GM12865 (cell line): ENCODE results near the gene KASH5.

Experiments
- DNase-seq: peaks from one replicate; pipeline ENCODE4 v3.0.0; 2010; ENCODE audit warnings: low read depth
- H3K4me3 ChIP-seq: 2 replicates; pipeline ENCODE4 v1.5.1; 2011; ENCODE audit warnings: mild to moderate bottlenecking, low read depth, low read length, control low read depth
- TF ChIP-seq, protein P1 (sequence below): IDR thresholded peaks from 2 replicates; pipeline ENCODE4 v1.5.1; 2011; ENCODE audit warnings: low read length, control low read depth, low read depth, inconsistent platforms; ENCODE audit not compliant: insufficient read depth; ENCODE audit errors: missing control alignments

KASH5 gene

DNA sequence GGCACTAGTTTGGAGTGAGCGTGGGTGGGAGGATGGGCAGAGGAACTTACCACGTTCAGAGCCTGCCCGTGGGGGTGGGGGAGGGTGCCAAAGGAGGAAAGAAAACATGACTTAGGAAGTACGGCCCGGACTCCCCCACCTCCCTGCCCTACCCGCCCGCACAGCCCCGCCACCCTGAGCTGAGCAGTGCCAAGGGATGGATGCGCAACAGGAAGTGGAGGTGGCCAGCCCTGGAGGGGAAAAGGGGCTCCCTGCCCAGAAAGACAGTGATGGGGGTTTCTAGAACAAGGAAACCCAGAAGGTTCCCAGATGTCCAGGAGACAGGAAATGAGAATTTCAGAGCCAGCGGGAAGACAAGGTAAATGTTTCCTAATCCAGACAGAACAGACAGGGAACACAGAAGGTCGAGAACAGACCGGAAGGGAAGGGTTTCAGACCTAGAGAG lies 32.1 kb upstream of the KASH5 start:
- no peak overlapping the region for H3K4me3 ChIP-seq
- TF ChIP-seq, protein P1, sequence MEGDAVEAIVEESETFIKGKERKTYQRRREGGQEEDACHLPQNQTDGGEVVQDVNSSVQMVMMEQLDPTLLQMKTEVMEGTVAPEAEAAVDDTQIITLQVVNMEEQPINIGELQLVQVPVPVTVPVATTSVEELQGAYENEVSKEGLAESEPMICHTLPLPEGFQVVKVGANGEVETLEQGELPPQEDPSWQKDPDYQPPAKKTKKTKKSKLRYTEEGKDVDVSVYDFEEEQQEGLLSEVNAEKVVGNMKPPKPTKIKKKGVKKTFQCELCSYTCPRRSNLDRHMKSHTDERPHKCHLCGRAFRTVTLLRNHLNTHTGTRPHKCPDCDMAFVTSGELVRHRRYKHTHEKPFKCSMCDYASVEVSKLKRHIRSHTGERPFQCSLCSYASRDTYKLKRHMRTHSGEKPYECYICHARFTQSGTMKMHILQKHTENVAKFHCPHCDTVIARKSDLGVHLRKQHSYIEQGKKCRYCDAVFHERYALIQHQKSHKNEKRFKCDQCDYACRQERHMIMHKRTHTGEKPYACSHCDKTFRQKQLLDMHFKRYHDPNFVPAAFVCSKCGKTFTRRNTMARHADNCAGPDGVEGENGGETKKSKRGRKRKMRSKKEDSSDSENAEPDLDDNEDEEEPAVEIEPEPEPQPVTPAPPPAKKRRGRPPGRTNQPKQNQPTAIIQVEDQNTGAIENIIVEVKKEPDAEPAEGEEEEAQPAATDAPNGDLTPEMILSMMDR: no peak
- no peak for DNase-seq

DNA sequence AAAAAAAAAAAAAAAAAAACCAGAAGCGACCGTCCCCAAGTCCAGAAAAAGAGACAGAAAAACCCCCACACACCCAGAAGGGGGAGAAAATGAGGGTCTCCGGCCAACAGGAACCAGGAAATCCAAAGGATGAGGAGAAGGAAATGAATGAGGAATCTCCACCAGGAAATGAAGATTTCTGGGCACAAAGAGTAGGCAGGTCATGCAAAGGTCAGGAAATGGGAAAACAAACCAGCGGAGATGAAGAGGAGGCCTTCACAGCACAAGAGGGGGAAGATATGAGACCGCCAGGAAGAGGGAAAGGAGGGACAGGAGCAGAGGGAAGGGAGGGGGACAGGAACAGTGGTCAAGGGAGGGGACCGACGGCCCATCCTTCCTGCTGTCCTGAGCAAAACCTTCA lies 31.7 kb upstream of the KASH5 start:
- H3K4me3 ChIP-seq: no peak overlapping the region
- DNase-seq: no peak
- TF ChIP-seq, protein P1: no peak

- no peak for DNase-seq
- H3K4me3 ChIP-seq: no peak overlapping the region
- TF ChIP-seq, protein P1: no peak
Observed at GRCh38 chr19:49357186-49357585, 30.9 kb upstream of the KASH5 start.

- DNase-seq: no peak
- TF ChIP-seq, protein P1: no peak
- no peak overlapping the region for H3K4me3 ChIP-seq
Observed at GRCh38 chr19:49359851-49360820, 27.9 kb upstream of the KASH5 start.

DNA sequence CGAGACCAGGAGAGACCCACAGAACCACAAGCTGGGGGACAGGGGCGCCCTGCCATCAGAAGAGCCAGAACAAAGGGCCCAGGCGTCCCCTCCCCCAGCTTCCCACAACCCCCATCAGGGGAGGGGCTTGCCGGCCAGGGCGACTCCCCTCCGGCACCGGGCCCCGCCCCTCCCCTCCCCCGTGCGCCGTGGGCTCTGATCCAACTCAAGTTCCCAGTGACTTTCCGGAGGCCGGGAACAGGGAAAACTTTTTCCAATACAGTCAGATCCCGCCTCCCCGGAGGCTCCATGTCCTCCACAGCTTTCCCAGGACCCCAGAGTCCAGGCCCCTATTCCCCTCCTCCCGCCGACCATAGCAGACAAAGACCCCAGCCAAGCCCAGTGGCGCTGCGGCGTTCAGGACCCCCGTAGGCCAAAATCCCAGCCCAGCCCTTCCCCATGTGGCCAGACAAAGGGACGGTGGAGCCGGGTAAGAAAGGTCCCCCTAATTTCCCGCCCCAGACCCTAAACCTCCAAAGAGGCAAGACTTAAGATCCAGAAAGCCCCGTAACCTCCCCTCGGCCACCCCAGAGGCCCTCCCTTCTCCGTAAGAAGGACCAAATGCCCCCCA lies 26.5 kb upstream of the KASH5 start:
- H3K4me3 ChIP-seq: no peak overlapping the region
- no peak for DNase-seq

DNA sequence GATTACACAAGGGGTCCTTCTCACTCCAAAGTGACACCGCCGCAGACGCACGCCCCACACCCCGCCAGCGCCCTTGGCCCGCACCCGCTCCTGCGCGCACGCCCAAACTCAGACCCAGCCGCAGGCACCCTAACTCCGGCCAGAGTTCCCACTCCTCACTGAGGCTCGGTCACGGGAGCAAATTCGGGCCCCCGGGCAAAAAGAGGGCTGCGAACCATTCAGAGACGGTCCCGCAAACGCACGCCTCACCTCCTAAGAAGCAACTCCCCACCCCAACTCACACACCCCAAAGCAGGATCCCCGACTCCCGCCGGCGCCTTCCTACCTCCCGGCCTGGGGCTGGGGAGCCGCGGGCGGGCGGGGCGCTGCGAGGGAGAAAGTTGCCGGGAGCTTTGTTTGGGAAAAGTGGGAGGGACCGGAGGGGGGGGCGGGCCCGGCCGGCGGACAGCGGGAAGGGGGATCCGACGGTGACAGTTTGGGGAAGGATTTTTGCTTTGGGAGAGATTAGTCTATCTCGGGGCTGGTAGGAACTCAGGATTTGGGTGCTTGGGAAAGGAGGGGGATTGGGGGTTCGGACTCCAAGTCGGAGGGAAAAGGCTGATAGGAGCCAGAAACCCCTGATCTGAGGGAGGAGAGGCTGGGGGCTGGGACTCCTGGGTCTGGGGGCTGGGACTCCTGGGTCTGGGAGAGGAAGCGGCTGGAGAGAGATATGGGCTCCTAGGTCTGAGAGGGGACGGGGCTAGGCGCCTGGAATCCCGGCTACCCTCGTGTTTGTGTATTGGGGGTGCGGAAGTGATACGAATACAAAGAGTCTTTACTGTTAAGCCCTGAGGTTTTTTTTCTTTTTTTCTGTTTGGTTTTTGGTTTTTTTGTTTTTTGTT lies 25.8 kb upstream of the KASH5 start, which contains the start of gene TEAD2:
Gene TEAD2, minus strand, starts transcription at position 369 of the 881 bp plus-strand sequence. CDS start 2,341 bp downstream, outside the sequence.
- no peak for DNase-seq

More for the DNA sequence above, 26.5 kb upstream of the KASH5 start:
- TF ChIP-seq, protein P1: no peak

More for the DNA sequence above, 25.8 kb upstream of the KASH5 start, which contains the start of gene TEAD2:
- no peak within 1 kb of the TSS for H3K4me3 ChIP-seq
- TF ChIP-seq, protein P1: no peak
